ENCODE measurements around the gene GARIN5A. TPM values are rescaled to one million over a fixed set of nuclear protein-coding genes. Genes with fewer than 3 reads are reported as not detected.

The GARIN5A gene
- polyA plus RNA-seq, 3 donors, result 0.41 TPM; not detected in 2

GRCh38 chr19:50497022-50497405 is 20.4 kb upstream of the GARIN5A start:
- peaks cover 5 to 8% of the 10 kb centered on the region in 2 donors for H3K4me1 ChIP-seq (ENCODE audit: control insufficient read depth in 1 of 2, insufficient read depth in 2 of 2, low read length in 2 of 2)
- no peaks in the 10 kb centered on the region for H3K79me2 ChIP-seq (ENCODE audit: insufficient read depth, low read length)
- H4K20me1 ChIP-seq (ENCODE audit: insufficient read depth, low read length), result no peaks in the 10 kb centered on the region
- no peaks in the 10 kb centered on the region for H3K36me3 ChIP-seq (replicated peaks in 1 of 2; ENCODE audit: control insufficient read depth in 1 of 2, insufficient read depth in 2 of 2, low read length in 2 of 2)
- DNase-seq, result no peak
- intact Hi-C loops (cut with micrococcal nuclease), result no loop called here
- WGBS (ENCODE audit: insufficient coverage), result 97% methylated on average over 6 of the region's 8 CpGs
- Mint-ChIP-seq H3K27me3 (ENCODE audit: low read depth in 3 of 3) (peaks cover 2 to 7% (median 3%) of the 10 kb centered on the region in 3 donors), H3K4me3 (no peak overlapping the region), H3K36me3 (no peaks in the 10 kb centered on the region), H3K9me3 (peaks cover 0 to 4% (median 1%) of the 10 kb centered on the region in 7 donors), H3K4me1 (peaks cover 7% of the 10 kb centered on the region), H3K27ac (no peak overlapping the region)
- no peaks in the 10 kb centered on the region for H3K9me3 ChIP-seq (replicated peaks in 1 of 2; ENCODE audit: control insufficient read depth in 1 of 2, insufficient read depth in 1 of 2, low read length in 2 of 2)
- H3K9ac ChIP-seq (ENCODE audit: insufficient read depth, low read length, poor library complexity, severe bottlenecking), result no peak overlapping the region
- H3K4me2 ChIP-seq (replicated peaks; ENCODE audit: extremely low read depth, low read length, poor library complexity, severe bottlenecking), result no peak overlapping the region
- TF ChIP-seq CTCF (IDR thresholded peaks at IDR 0.05), result no peak
- H3K27me3 ChIP-seq (ENCODE audit: control insufficient read depth in 2 of 2, insufficient read depth in 2 of 2, low read length in 2 of 2), result no peaks in the 10 kb centered on the region
- no peak overlapping the region for H3K4me3 ChIP-seq (replicated peaks in 1 of 3; ENCODE audit: low read depth in 2 of 3, low read length in 3 of 3)
- no peak overlapping the region for H3K27ac ChIP-seq (ENCODE audit: low read depth in 1 of 2, low read length in 2 of 2)
- no peak overlapping the region for H2AFZ ChIP-seq (ENCODE audit: insufficient read depth, low read depth, low read length, poor library complexity, severe bottlenecking)

- no peaks in the 10 kb centered on the region for H3K36me3 ChIP-seq (replicated peaks in 1 of 2; ENCODE audit: control insufficient read depth in 1 of 2, insufficient read depth in 2 of 2, low read length in 2 of 2)
- no peak overlapping the region for H3K27ac ChIP-seq (ENCODE audit: low read depth in 1 of 2, low read length in 2 of 2)
- no peak overlapping the region for H3K4me2 ChIP-seq (replicated peaks; ENCODE audit: extremely low read depth, low read length, poor library complexity, severe bottlenecking)
- Mint-ChIP-seq H3K27ac (no peak overlapping the region), H3K36me3 (no peaks in the 10 kb centered on the region), H3K4me3 (no peak overlapping the region), H3K9me3 (peaks cover 0 to 6% (median 1%) of the 10 kb centered on the region in 7 donors), H3K27me3 (ENCODE audit: low read depth in 3 of 3) (peaks cover 3 to 8% (median 4%) of the 10 kb centered on the region in 3 donors), H3K4me1 (peaks cover 14% of the 10 kb centered on the region)
- H3K4me3 ChIP-seq (replicated peaks in 1 of 3; ENCODE audit: low read depth in 2 of 3, low read length in 3 of 3), result no peak overlapping the region
- H3K79me2 ChIP-seq (ENCODE audit: insufficient read depth, low read length), result no peaks in the 10 kb centered on the region
- no peak overlapping the region for H2AFZ ChIP-seq (ENCODE audit: insufficient read depth, low read depth, low read length, poor library complexity, severe bottlenecking)
- H3K9me3 ChIP-seq (replicated peaks in 1 of 2; ENCODE audit: control insufficient read depth in 1 of 2, insufficient read depth in 1 of 2, low read length in 2 of 2), result no peaks in the 10 kb centered on the region
- intact Hi-C loops (cut with micrococcal nuclease), result no loop called here
- TF ChIP-seq CTCF (IDR thresholded peaks at IDR 0.05), result no peak
- H4K20me1 ChIP-seq (ENCODE audit: insufficient read depth, low read length), result no peaks in the 10 kb centered on the region
- no peak for DNase-seq
- no peaks in the 10 kb centered on the region for H3K27me3 ChIP-seq (ENCODE audit: control insufficient read depth in 2 of 2, insufficient read depth in 2 of 2, low read length in 2 of 2)
- H3K9ac ChIP-seq (ENCODE audit: insufficient read depth, low read length, poor library complexity, severe bottlenecking), result no peak overlapping the region
- H3K4me1 ChIP-seq (ENCODE audit: control insufficient read depth in 1 of 2, insufficient read depth in 2 of 2, low read length in 2 of 2), result peaks cover 11 to 14% of the 10 kb centered on the region in 2 donors
- WGBS (ENCODE audit: insufficient coverage), result 94% methylated on average over 13 of the region's 30 CpGs
Observed at GRCh38 chr19:50496189-50497021, 19.8 kb upstream of the GARIN5A start.

Data from CD14-positive monocyte (primary cell).